T47D (cell line): ENCODE results near the gene ZNF136.

Source experiments
- DNase-seq, 2 experiments: peaks; one replicate each; pipeline versions ENCODE4 v3.0.0 to v3.0.0-alpha.2; 2011 to 2012; ENCODE audit warnings: low read depth in 1 of 2, low spot score in 1 of 2
- JUND ChIP-seq: IDR thresholded peaks from 2 replicates; pipeline ENCODE4 v1.6.1; 2012; ENCODE audit warnings: low read depth
- in situ Hi-C: cut with HindIII; loops from 2 replicates; pipeline ENCODE4 v1.10.0; 2016; ENCODE audit warnings: low sequenced_read_pairs, low pct_unique_long_range_greater_than_20kb

ZNF136 gene

DNA sequence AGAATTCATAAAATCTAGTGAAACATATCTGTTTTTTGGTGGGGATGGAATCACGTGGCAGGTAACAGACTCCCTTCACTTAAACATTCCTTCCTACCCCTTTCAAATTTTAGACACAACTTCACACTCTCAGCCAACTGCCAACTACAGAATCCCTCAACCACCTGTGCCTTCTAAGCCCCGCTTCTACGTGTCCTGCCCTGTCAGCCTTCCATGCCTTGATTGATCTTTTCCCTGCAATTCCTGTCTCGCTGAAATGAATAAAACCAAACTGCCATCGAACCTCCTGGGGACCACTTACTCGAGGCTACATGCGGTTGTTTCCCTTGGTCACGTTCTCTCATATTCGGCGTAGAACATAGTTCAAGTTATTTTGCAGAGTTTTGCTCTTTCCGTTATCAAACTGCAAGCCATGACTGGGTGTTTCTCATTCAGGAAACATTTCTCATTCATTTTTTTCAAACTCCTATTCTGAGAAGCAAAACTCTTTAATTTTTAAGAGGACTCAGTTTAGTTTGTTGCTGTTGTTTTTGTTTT is 7.5 kb upstream of the ZNF136 start:
- TF ChIP-seq JUND: no peak
- no peak for DNase-seq
- in situ Hi-C loops: no loop called here

DNA sequence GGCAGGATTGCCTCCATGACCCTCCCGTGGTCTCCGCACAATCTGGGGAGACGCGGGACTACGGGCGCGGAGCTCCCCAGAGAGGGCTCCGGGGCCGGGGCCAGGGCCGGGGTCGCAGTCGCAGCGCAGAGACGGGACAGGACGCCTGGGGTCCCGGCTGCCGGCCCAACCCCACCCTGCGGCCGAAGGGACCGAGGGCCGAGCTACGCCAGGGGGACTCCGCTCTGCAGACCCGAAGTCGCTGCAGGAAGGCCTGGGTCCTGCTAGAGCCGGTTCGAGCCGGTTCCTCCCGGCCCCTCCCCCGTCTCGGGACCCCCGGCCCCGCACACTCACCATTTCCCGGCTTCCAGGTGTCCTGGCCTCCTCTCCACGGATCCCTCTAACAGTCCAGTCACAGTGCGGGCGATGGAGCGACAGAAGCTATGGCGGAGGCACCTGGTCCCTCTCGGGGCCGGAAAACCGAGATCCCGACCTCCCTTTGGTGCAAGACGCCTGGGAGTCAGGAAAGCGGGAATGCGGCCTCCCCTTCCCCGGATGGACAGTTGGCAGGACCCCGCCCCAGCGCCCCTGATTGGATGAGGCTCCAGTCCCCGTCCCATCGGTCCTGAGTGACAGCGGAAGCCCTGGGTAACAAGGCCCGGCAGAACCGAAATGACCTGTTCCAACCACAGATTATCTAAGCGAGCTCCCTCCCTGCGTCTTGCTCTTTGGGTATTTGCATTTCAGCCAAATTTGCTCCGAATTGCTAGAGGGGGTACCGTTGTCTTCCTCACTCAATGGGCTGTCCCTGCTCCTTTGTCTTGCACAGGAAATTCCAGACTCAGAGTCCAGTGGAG is 6.5 kb upstream of the ZNF136 start, which contains the start of gene ZNF625:
Gene ZNF625 (minus strand): TSS at position 512 of the 836 bp plus-strand sequence. CDS start 176 bp downstream, at position 336.
- no peak for TF ChIP-seq JUND
- peak; percentile 80 to 93 for DNase-seq
- in situ Hi-C loops: no loop called here

DNA sequence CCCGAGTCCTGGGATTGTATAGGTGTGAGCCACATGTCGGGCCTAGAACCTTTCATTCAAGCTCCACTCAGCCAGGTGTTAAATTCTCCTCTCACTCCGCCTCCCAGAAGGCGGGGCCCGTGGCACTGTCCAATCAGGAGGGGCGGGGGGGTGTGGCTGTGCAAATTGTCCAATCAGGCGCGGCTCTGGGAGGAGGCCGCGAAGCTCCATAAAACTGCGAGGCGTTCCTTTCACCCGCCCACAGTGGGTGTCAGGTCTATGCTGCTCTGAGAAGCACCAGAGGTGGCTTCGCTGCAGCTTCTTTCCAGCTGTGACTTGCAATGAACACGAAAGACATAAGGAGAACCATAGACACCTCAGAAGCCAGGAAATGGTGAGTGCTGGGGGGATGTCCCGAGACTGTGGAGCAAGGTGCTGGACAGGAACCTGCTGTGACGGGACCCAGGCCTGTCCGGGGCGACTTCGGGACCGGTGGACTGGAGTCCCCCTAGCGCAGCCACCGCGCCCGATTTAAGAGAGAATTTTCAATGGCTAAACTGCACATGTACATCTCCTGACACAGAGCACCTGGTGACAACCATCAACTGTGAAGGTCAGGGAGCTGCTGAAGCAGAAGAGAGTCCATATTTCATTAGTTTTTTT is 3.0 kb upstream of the ZNF136 start:
- in situ Hi-C loops: no loop called here
- peak in 1 of 2 experiments; percentile 34 for DNase-seq
- TF ChIP-seq JUND: no peak

DNA sequence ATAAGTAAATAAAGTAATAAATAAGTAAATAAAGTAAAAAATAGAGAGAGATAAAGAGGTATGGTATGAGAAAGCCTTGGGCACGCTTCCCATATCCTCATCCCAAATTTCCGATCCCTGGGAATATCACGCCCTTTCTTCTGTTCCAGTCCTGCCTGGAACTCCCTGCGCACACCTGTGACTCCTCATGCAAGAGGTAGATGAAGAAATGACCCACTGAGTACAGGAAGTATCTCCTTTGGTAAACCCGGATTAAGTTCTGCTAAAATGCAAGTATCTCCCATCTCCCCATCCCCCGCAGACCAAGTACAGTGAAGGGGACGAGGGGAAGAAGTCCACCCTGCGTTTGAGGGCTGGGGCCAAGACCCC is 399 bp upstream of the ZNF136 start:
- no peak for TF ChIP-seq JUND
- no peak for DNase-seq
- in situ Hi-C loops: no loop called here

DNA sequence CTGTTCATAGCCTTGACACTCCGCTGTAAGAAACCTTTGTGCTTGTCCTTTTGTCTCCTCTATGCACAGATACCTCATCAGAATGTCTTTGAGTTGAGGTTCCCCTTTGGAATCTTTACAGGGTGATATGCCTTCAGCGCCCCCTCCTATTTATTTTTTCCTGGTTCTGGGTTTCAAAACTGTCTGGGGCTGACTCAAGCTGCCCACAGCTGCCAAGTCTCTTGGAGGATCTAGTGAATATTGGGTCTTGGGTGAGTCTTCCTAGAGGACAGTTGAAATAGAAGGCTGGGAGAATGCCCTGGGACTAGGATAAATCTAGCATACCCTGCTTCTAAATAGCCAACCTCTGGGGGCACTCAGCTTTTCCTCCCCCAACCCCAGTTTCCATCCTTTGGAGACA is 930 bp downstream of the ZNF136 start:
- no peak for DNase-seq
- no peak for TF ChIP-seq JUND
- in situ Hi-C loops: no loop called here

DNA sequence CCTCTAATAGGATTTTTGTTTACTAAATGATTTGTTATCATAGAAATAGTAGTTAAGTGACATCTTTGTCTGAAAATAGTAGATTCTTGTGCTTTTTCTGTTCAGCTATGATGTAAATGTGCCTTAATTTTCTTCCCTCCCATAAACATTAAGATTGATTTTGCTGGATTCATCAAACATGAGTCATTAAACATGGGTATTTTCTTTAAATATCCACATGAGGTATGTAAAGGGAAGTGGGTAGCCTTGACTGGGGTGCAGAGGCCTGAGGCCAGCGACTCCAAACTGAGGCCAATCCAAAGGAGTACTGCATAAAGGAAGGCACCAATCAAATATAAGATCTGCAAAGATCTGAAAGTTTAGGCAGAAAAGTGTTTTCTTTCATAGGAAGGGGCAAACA is 3.7 kb downstream of the ZNF136 start:
- no peak for TF ChIP-seq JUND
- in situ Hi-C loops: no loop called here
- no peak for DNase-seq

DNA sequence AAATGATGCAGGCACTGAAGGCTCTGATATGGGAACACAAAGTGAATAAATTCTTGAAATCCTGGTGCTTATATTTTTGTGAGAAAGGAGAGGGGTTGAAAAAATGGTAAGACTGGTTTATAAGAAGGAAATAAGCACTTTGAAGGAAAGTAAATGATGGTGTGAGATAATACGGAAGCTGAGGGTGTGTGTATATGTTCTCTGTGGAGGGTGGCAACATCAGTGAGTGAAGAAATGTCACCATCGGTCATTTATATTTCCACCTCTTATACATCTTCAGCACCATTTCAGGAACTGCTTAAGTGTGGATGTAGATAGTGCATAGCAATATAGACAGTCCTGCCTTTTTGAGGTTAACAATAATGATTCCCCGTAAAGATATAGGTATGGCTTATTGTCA is 17.5 kb downstream of the ZNF136 start:
- in situ Hi-C loops: no loop called here
- DNase-seq: no peak

DNA sequence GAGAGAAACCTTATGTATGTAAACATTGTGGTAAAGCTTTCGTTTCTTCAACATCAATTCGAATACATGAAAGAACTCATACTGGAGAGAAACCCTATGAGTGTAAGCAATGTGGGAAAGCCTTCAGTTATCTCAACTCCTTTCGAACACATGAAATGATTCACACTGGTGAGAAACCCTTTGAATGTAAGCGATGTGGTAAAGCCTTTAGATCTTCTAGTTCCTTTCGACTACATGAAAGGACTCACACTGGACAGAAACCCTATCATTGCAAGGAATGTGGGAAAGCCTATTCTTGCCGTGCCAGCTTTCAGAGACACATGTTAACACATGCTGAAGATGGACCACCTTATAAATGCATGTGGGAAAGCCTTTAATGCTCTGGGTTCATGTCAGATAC is 24.7 kb downstream of the ZNF136 start:
- TF ChIP-seq JUND: no peak
- in situ Hi-C loops: no loop called here
- no peak for DNase-seq

More for the DNA sequence above, 17.5 kb downstream of the ZNF136 start:
- no peak for TF ChIP-seq JUND

DNA sequence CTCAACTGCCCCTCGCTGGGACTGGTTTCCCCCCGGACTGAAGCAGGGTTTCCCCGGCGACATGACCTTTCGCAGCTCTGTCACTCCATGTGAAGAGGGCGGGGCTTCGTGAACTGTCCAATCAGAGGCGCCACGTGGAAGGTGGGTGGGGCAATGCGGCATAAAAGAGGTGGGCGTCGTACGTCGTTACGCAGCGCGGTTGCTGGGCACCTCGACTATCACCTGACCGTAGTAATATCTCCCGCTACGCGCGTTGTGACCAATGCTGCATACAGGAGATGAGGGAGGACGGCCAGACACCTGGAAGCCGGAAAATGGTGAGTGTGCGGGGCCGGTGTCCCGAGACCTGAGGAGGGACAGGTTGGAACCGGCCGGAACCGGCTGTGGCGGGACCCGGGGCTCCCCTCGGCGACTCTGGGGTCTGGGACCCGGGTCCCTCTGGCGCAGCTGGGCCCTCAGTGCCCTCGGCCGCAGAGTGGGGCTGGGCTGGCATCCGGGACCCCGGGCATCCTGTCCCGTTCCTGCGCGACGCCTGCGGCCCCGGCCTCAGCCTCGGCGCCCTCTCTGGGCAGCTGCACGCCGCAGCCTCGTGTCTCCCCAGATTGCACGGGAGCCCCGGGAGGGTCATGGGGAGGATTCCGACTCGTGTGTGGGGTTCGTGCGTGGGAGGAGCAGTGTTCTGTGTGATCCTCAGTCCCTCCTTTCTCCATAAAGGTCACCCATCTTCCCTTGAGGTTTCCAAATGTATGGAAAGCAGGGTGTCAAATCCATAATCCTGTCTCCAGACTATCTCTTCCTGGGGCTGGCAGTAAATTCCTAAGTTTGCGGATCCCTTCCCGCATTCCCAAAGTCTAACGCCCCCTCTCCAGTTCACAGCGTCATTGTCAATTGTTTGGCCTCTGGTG is 32.2 kb downstream of the ZNF136 start:
- DNase-seq: peak in 1 of 2 experiments; percentile 5
- no peak for TF ChIP-seq JUND
- in situ Hi-C loops: no loop called here

DNA sequence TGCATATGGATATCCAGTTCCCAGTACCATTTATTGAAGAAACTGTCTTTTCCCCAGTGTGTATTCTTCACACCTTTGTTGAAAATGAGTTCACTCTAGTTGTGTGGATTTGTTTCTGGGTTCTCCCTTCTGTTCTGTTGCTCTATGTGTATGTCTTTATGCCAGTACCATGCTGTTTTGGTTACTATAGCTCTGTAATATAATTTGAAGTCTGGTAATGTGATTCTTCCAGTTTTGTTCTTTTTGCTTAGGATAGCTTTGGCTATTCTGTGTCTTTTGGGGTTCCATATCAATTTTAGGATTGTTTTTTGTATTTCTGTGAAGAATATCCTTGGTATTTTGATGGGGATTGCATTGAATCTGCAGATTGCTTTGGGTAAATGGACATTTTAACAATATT is 35.2 kb downstream of the ZNF136 start:
- in situ Hi-C loops: no loop called here
- DNase-seq: no peak
- no peak for TF ChIP-seq JUND

DNA sequence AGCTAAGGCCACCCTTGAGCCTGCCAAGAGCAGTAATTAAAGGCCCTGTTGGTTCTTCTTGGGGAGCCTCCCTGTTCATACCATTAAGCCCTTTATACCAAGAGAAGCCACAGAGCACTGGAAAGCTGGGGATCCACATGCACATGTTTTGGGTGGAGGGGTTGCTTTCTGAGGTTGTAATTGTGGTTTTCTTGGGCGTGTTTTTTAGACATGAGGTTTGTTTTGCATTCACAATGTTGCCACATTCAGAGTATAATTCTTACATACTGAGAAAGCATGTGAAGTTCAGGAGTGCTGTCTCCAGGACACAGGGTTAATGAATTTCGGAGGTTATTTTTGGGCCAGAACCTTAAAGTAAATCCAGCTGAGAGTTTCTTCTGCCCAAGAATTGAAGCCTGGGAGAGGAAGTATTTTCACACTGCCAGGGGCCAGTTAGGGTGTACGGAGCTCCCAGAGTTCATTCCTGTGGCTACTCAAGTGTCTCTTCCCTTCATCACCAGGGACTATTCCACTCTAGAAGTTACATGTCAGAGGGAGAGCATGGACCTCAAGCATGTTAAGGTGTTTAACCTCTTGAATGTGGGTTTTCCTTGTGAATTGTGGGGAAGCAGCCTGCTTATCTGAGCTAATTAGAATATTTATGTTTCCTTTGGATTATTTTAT is 37.0 kb downstream of the ZNF136 start:
- no peak for DNase-seq
- no peak for TF ChIP-seq JUND
- in situ Hi-C loops: no loop called here

DNA sequence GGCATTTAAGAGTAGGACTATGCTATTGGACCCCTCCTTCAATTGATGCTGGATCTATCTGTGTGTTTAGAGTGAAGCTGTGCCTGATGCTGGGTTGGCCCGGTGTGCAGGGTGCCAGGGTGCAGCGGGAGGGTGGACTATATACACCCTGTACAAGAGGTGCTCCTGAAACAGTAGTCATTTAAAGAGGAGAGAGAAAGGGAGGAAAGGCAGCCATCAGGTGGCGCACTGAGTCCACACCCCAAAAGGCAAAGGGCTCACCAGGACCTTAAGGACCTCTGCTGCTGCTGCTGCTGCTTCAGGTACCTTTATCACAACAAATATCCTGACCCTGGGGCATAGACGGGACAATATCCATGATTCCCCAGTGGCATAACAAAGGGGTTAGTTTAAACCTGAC is 39.4 kb downstream of the ZNF136 start:
- DNase-seq: peak in 1 of 2 experiments; percentile 73
- in situ Hi-C loops: no loop called here
- no peak for TF ChIP-seq JUND
